Endodermal cell (in vitro differentiated cells): ENCODE data around the gene CRHR1. TPM values are rescaled to one million over a fixed set of nuclear protein-coding genes. Genes with fewer than 3 reads are reported as not detected.
"Not testable (repeated sequence)": the region's sequence is repeated elsewhere in the genome, so short reads cannot be mapped to it uniquely, and the experiment has no call there.

ENCODE experiments used
- DNase-seq: peaks from one replicate; pipeline ENCODE4 v3.0.0-alpha.2; 2017
- H3K27ac ChIP-seq: 2 replicates; pipeline ENCODE4 v1.5.1; 2013; ENCODE audit warnings: mild to moderate bottlenecking, low read depth, low read length, moderate library complexity
- H3K27me3 ChIP-seq: 2 replicates; pipeline ENCODE4 v1.6.1; 2013; ENCODE audit warnings: mild to moderate bottlenecking, low read length, moderate library complexity; ENCODE audit not compliant: insufficient read depth, control insufficient read depth, poor library complexity, severe bottlenecking
- H3K36me3 ChIP-seq: 2 replicates; pipeline ENCODE4 v1.7.0; 2013; ENCODE audit warnings: mild to moderate bottlenecking, low read length, moderate library complexity; ENCODE audit not compliant: control insufficient read depth, insufficient read depth
- H3K4me1 ChIP-seq: one replicate; pipeline ENCODE4 v1.7.0; 2013; ENCODE audit warnings: low read length; ENCODE audit not compliant: control insufficient read depth, insufficient read depth
- H3K4me3 ChIP-seq: 2 replicates; pipeline ENCODE4 v1.5.1; 2013; ENCODE audit warnings: mild to moderate bottlenecking, low read length, moderate library complexity
- H3K9ac ChIP-seq: 2 replicates; pipeline ENCODE4 v1.6.1; 2013; ENCODE audit warnings: mild to moderate bottlenecking, low read length, moderate library complexity; ENCODE audit not compliant: poor library complexity, severe bottlenecking; ENCODE audit errors: extremely low read depth
- H3K9me3 ChIP-seq: 2 replicates; pipeline ENCODE4 v1.6.1; 2013; ENCODE audit warnings: mild to moderate bottlenecking, low read length, moderate library complexity; ENCODE audit not compliant: control insufficient read depth
- H3K27ac Mint-ChIP-seq: 2 replicates; pipeline ENCODE4 v1.8.0; 2020; ENCODE audit warnings: mixed read lengths
- H3K27me3 Mint-ChIP-seq: 2 replicates; pipeline ENCODE4 v1.8.0; 2021; ENCODE audit warnings: mild to moderate bottlenecking, mixed read lengths; ENCODE audit not compliant: insufficient read depth
- H3K36me3 Mint-ChIP-seq: 2 replicates; pipeline ENCODE4 v1.8.0; 2020; ENCODE audit warnings: low read depth, mixed read lengths
- H3K4me1 Mint-ChIP-seq: 2 replicates; pipeline ENCODE4 v1.8.0; 2020; ENCODE audit warnings: mixed read lengths
- H3K4me3 Mint-ChIP-seq: 2 replicates; pipeline ENCODE4 v1.8.0; 2020; ENCODE audit warnings: mild to moderate bottlenecking, moderate library complexity, mixed read lengths
- H3K9me3 Mint-ChIP-seq: 2 replicates; pipeline ENCODE4 v1.8.0; 2020; ENCODE audit warnings: mild to moderate bottlenecking, mixed read lengths
- CTCF ChIP-seq: fragments of 200-600 bp; sonication (generic); conservative IDR thresholded peaks from 2 replicates; pipeline ENCODE4 v1.5.0; 2021; ENCODE audit warnings: antibody characterized with exemption, mild to moderate bottlenecking
- WGBS, 2 experiments: methylation state at CpG; one replicate each; pipeline versions ENCODE4 v1.1.5 to v1.1.7; 2013; ENCODE audit warnings: missing lambda C conversion rate in 2 of 2, mixed read lengths in 1 of 2; ENCODE audit not compliant: insufficient coverage in 1 of 2, insufficient read length in 1 of 2; 5-methylcytosine and 5-hydroxymethylcytosine counted together
- total RNA-seq, 2 donors: library from RNA; stranded (reverse); fragmentation: NEBNext Ultra II Directional in 1 of 2; extraction: Animal tissue kit (Norgen Biotek cat#: 25700) in 1 of 2; gene quantifications; 2 replicates in 1 of 2; 3 replicates in 1 of 2; pipeline ENCODE4 v1.2.1, GENCODE V29; 2021

The CRHR1 gene
- total RNA-seq, 2 donors from 2014 or later = 0.81 to 1.8 TPM

DNA sequence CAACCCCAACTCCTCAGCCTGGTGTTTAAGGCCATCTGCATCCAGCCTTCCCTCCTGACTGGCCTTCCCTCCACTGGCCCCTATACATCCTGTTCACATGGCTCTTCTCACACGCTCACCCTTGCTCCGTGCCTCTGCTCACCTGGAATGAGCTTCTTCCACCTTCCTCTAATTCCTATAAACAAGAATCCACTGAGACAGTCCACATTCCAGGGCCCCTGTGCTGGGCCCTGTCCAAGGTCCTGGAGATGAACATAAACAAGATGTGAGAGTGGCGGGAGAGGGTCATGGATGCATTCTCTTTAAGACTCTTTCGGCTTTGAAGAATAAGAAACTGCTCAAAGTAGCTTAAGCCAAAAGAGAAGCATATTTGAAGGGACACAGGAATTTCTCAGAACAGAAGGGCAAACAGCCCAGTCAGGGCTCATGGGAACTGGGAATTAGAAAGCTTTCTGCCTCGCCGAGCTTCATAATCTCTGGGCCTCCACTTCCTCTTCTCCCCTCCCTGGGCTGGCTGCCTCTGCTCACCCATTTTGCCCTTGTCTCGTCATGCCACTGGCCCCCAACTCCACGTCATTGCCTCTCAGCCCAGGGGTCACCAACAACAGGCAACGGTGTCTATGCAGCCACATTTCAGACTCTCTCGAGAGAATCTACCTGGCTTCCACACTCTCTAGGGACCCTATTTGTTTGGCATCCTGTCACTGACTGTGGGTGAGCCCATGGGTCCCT, 74.0 kb downstream of the CRHR1 start:
- H3K9me3 ChIP-seq = no peaks in the 10 kb centered on the region
- Mint-ChIP-seq H3K4me1 (no peaks in the 10 kb centered on the region), H3K36me3 (no peaks in the 10 kb centered on the region), H3K27ac (no peak overlapping the region), H3K4me3 (no peak overlapping the region), H3K27me3 (peaks cover 15% of the 10 kb centered on the region), H3K9me3 (no peaks in the 10 kb centered on the region)
- TF ChIP-seq CTCF = no peak
- H3K36me3 ChIP-seq = no peaks in the 10 kb centered on the region
- H3K4me3 ChIP-seq = no peak overlapping the region
- 60 to 68% methylated on average over 6 to 10 of the region's 10 CpGs for WGBS, 2 experiments
- peaks cover 10% of the 10 kb centered on the region for H3K27me3 ChIP-seq
- no peak overlapping the region for H3K9ac ChIP-seq
- no peak overlapping the region for H3K27ac ChIP-seq
- no peaks in the 10 kb centered on the region for H3K4me1 ChIP-seq
- DNase-seq = peak; percentile 94

GRCh38 chr17:45861165-45861564, 77.0 kb downstream of the CRHR1 start:
- Histone ChIP-seq H3K27me3 (no peaks in the 10 kb centered on the region), H3K9me3 (no peaks in the 10 kb centered on the region), H3K4me1 (no peaks in the 10 kb centered on the region), H3K27ac (no peak overlapping the region), H3K4me3 (no peak overlapping the region), H3K36me3 (no peaks in the 10 kb centered on the region), H3K9ac (no peak overlapping the region)
- no peak for TF ChIP-seq CTCF
- no peak for DNase-seq
- H3K9me3 Mint-ChIP-seq = no peaks in the 10 kb centered on the region
- H3K36me3 Mint-ChIP-seq = no peaks in the 10 kb centered on the region
- WGBS, 2 experiments = 89 to 96% methylated on average over 4 to 7 of the region's 7 CpGs
- peaks cover 14% of the 10 kb centered on the region for H3K4me1 Mint-ChIP-seq
- H3K4me3 Mint-ChIP-seq = no peak overlapping the region
- H3K27me3 Mint-ChIP-seq = peaks cover 11% of the 10 kb centered on the region
- no peak overlapping the region for H3K27ac Mint-ChIP-seq

- H3K36me3 Mint-ChIP-seq, H3K9ac ChIP-seq, H3K36me3 ChIP-seq, H3K27ac ChIP-seq, H3K4me3 Mint-ChIP-seq, H3K4me1 ChIP-seq, H3K9me3 ChIP-seq, DNase-seq, H3K27ac Mint-ChIP-seq, H3K9me3 Mint-ChIP-seq, H3K4me3 ChIP-seq, H3K27me3 ChIP-seq: not testable (repeated sequence)
- Mint-ChIP-seq H3K4me1 (peaks cover 14% of the 10 kb centered on the region), H3K27me3 (peaks cover 11% of the 10 kb centered on the region)
- WGBS, 2 experiments = 77 to 92% methylated on average over 7 to 9 of the region's 9 CpGs
Observed at GRCh38 chr17:45862127-45862526, 78.0 kb downstream of the CRHR1 start.
